22Rv1 (cell line): ENCODE measurements around the gene RSPH3.

Experiments used
- ZFX ChIP-seq: fragments of 450-650 bp; IDR thresholded peaks from 2 replicates; pipeline ENCODE4 v1.6.1; 2017; ENCODE audit warnings: antibody characterized with exemption, borderline replicate concordance
- TF ChIP-seq, protein P1 (sequence below): fragments of 450-650 bp; IDR thresholded peaks from 2 replicates; pipeline ENCODE4 v1.5.1; 2017; ENCODE audit warnings: mild to moderate bottlenecking

DNA sequence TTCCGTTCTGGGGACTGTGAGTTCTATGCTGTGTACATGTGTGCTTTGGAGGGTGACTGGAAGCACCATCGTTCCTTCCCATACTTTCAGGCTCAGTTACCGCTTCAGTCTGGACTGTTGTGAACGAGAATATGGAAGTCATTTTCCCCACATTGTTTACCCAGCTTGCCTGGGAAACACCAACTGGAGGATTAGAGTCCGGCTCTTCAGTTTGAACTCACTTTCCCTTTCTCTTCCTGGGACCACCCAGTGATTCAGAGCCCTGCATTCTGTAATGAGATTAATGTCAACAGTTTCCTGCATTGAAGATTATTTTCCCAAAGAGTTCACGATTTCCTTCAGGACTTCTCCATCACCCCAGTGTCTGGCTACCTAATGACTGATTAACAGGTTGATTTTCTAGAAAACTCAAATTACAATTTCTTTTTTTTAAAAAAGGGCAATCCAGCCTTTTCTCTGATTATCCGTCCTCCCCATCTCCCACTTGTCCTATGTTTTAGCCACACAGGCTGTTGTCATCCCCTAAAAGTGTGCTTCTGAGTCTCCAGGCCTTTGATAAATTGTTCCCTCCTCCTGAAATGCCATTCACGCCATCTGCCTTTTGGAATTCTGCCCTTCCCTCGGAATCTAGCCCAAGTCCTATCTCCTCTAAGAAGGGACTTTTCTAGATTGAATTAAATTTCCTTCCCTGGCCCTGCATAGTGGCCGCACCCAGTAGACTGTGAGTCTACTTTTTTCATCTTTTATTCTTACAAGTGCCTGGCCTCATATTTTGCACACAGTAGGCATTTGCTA is 48.1 kb upstream of the RSPH3 start:
- TF ChIP-seq, protein P1, sequence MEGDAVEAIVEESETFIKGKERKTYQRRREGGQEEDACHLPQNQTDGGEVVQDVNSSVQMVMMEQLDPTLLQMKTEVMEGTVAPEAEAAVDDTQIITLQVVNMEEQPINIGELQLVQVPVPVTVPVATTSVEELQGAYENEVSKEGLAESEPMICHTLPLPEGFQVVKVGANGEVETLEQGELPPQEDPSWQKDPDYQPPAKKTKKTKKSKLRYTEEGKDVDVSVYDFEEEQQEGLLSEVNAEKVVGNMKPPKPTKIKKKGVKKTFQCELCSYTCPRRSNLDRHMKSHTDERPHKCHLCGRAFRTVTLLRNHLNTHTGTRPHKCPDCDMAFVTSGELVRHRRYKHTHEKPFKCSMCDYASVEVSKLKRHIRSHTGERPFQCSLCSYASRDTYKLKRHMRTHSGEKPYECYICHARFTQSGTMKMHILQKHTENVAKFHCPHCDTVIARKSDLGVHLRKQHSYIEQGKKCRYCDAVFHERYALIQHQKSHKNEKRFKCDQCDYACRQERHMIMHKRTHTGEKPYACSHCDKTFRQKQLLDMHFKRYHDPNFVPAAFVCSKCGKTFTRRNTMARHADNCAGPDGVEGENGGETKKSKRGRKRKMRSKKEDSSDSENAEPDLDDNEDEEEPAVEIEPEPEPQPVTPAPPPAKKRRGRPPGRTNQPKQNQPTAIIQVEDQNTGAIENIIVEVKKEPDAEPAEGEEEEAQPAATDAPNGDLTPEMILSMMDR = no peak
- TF ChIP-seq ZFX = no peak
